Mucosa of gallbladder (tissue), 1 donor: ENCODE data around the gene TINAGL1. TPM values are rescaled to one million over a fixed set of nuclear protein-coding genes. Genes with fewer than 3 reads are reported as not detected.

ENCODE experiments used
- DNase-seq: peaks from one replicate; pipeline ENCODE4 v3.0.0-alpha.2; 2020; ENCODE audit warnings: low spot score
- total RNA-seq: library from RNA; stranded (reverse); gene quantifications from one replicate; pipeline ENCODE4 v1.2.1, GENCODE V29; 2021
- donor health status: DM: no; HTN: no; CAD: no.

TINAGL1 gene
- total RNA-seq, 1 donor from 2014 or later: 169 TPM

GRCh38 chr1:31627301-31627929 is 51.1 kb downstream of the TINAGL1 start:
- DNase-seq: no peak

- no peak for DNase-seq
Observed at GRCh38 chr1:31627930-31628559, 51.7 kb downstream of the TINAGL1 start.

- DNase-seq: no peak
Observed at GRCh38 chr1:31628931-31629556, 52.7 kb downstream of the TINAGL1 start.

- no peak for DNase-seq
Observed at GRCh38 chr1:31632649-31633048, 56.3 kb downstream of the TINAGL1 start.

GRCh38 chr1:31633117-31633516 is 56.8 kb downstream of the TINAGL1 start:
- no peak for DNase-seq

Other genes with a start within 250 kb of the TINAGL1 start
- gene FABP3, start 203.4 kb upstream of the TINAGL1 start, total RNA-seq: 13.3 TPM
- 122 TPM for gene SERINC2, start 163.3 kb upstream of the TINAGL1 start, total RNA-seq
- gene HCRTR1, start 41.2 kb downstream of the TINAGL1 start, total RNA-seq: not detected
- gene PEF1, start 68.4 kb downstream of the TINAGL1 start, total RNA-seq: 66.3 TPM
- 52.5 TPM for gene COL16A1, start 127.5 kb downstream of the TINAGL1 start, total RNA-seq
- gene ADGRB2, start 187.8 kb downstream of the TINAGL1 start, total RNA-seq: 6.0 TPM
- 1.8 TPM for gene SPOCD1, start 239.5 kb downstream of the TINAGL1 start, total RNA-seq